Stimulated activated CD4-positive, alpha-beta T cell treated with anti-CD3 and anti-CD28 coated beads, TNF-alpha, amount 100 ng/mL, for 48 hours (primary cell): ENCODE results near the gene GOSR2.
"Not testable (repeated sequence)": the region's sequence is repeated elsewhere in the genome, so short reads cannot be mapped to it uniquely, and the experiment has no call there.

Source experiments
- DNase-seq, 3 donors: peaks; one replicate each; pipeline ENCODE4 v3.0.0-alpha.2; 2020; ENCODE audit warnings: low read depth in 3 of 3

GOSR2 gene

GRCh38 chr17:46894024-46894423 lies 28.9 kb upstream of the GOSR2 start:
- DNase-seq: no peak

GRCh38 chr17:46894476-46895151 lies 28.3 kb upstream of the GOSR2 start:
- DNase-seq: no peak

DNA sequence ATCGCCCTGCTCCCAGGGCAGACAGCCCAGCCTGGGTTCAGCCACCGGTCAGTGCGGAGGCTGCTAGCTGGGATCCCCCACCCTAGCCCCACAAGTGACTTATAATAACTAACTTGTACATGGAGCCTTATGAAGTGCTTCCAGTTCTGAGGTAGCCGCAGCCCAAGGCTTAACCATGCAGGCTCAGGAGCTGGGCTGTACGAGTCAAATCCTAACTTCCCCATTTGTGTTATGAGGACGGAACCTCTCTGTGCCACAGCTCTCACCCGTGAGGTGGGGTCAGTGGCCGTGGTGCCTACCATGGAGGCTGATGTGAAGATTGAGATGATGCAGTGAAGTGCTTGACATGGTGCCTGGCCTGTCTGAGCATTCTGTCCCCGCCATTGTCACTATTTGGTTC lies 27.8 kb upstream of the GOSR2 start:
- DNase-seq: no peak

GRCh38 chr17:46896991-46897390 lies 26.0 kb upstream of the GOSR2 start:
- DNase-seq: no peak

- DNase-seq: no peak
These were observed 24.6 kb upstream of the GOSR2 start for GRCh38 chr17:46898364-46898763.

GRCh38 chr17:46898860-46899259 lies 24.1 kb upstream of the GOSR2 start:
- DNase-seq: no peak

- no peak for DNase-seq
These were observed 21.7 kb upstream of the GOSR2 start for GRCh38 chr17:46901291-46901690.

DNA sequence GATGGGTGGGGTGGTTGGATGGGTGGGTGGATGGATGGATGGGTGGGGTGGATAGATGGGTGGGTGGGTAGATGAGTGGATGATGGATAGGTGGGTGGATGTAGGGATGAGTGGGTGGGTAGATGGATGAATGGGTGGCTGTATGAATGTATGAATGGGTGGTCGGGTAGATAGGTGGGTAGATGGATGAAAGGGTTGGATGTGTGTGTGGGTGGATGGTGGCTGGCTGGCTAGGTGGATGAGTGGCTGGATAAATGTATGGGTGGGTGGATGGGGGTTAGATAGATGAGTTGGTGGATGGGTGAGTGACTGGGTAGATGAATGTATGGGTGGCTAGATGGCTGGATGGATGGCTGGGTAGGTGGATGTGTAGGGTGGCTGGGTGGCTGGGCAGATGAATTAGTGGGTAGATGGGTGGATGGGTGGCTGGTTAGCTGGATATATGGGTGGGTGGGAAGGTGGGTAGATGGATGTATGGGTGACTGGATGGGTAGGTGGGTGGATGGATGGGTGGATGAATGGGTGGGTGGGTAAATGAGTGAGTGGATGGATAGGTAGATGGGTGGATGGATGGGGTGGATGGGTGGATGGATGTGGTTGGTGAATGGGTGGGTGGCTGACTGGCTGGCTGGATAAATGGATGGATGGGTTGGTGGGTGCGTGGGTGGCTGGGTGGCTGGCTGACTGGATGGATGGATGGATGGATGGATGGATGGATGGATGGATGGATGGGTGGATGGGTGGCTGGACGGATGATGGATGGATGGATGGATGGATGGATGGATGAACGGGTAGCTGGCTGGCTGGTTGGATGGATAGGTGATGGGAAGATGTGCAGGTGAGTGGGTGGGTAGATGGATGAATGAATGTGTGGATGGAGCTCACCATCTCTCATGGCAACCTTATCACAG lies 18.9 kb upstream of the GOSR2 start:
- DNase-seq: no peak

DNA sequence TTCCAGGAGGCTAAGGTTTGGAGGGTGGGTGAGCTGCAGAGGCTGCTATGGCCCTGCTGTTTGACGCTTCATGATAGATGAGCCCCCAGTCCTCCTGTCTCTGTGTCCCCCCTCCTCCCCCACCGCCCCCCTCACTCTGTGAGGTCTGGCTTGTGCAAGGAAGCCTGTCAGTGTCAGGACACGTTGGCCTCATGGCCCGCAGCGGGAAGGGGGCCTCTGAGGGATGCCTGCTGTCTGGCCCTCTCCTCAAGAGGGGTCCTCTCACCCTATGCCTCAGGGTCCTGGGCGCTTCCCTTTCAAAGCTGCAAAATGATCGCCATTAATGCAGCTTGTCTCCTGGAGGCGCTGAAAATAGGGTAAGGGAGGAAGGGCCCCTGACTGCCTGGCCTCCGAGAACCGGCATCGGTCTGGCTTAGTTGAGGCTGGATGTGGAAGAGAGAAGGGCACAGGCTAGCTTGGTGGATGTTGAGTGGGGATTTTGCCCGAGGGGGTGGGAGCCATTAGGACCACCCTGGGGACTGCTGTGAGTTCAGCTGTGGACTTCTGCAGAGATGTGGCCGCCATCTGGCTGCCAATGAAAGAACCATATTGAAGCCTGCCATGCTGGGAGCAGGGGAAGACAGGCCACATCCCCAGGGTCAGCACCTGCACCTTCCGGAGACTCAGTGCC lies 14.8 kb upstream of the GOSR2 start:
- DNase-seq: no peak

DNA sequence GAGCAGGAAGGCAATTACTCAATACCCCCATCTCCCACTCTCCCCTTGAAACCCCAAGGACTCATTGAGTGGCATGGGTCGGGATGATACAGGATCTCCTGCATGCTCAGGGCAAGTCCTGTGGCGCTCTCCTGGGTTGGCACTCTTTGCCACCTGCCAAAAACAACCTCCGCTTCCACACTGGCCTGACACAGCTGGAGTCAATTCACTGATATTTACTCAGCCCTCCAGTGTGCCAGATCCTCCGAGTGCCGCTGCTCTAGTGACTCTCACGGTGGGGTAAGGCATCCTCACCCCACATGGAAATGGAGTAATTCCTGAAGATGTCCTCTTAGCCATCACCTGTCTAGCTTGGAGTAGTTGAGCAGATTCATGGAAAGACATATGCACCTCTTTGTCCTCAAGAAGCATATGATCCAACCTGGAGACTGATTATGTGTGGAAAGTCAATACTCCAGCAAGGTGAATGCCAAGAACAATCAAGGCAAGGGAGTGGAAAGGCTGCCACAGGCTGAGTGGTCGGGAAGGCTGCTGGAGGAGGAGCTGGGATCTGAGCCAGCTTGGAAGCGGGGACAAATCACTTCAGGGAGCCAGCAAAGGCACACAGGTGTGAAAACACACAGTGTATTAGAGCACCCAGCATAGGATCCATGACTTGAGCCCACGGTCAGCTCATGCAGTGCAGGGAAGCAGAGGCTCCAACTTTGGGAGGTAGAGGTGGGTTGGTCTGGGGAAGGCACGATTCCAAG lies 12.6 kb upstream of the GOSR2 start:
- DNase-seq: no peak

GRCh38 chr17:46911311-46911710 lies 11.6 kb upstream of the GOSR2 start:
- no peak for DNase-seq

- DNase-seq: no peak
These were observed 7.4 kb upstream of the GOSR2 start for GRCh38 chr17:46915596-46915995.

DNA sequence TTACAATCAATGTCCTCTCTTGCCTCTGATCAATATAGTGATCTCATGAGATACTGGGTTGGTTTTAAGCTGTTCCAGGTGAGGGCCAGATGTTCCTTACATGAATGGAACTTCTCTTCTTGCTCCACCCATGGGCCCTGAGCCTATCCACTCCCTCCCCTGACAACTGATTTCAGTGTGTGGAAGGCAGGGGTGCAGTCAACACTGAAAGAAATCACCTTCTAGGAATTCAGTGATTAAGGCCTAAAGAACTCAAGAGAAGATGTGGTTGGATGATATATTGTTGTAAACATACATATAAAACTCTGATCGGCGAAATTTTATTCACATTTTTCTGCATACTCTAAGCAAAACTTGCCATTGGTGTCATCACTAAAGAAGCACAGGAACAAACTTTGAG lies 6.7 kb upstream of the GOSR2 start:
- no peak for DNase-seq

GRCh38 chr17:46916623-46917022 lies 6.3 kb upstream of the GOSR2 start:
- DNase-seq: no peak

DNA sequence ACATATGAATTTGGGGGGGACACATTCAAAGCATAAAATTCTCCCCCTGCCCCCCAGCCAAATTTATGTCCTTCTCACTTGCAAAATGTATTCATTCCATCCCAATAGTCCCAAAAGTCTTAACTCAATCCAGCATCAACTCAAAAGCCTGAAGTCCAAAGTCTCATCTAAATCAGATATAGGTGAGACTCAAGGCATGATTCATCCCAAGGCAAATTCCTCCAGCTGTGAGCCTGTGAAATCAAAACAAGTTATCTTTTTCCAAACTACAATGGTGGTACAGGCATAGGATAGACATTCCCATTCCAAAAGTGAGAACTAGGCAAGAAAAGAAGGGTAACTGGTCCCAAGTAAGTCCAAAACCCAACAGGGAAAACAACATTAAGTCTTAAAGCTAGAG lies 5.9 kb upstream of the GOSR2 start:
- DNase-seq: no peak

GRCh38 chr17:46917516-46917915 lies 5.4 kb upstream of the GOSR2 start:
- no peak for DNase-seq

DNA sequence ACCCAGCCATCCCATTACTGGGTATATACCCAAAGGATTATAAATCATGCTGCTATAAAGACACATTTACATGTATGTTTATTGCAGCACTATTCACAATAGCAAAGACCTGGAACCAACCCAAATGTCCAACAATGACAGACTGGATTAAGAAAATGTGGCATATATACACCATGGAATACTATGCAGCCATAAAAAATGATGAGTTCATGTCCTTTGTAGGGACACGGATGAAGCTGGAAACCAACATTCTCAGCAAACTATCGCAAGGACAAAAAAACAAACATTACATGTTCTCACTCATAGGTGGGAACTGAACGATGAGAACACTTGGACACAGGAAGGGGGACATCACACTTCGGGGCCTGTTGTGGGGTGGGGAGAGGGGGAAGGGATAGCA lies 998 bp upstream of the GOSR2 start:
- not testable (repeated sequence) for DNase-seq

DNA sequence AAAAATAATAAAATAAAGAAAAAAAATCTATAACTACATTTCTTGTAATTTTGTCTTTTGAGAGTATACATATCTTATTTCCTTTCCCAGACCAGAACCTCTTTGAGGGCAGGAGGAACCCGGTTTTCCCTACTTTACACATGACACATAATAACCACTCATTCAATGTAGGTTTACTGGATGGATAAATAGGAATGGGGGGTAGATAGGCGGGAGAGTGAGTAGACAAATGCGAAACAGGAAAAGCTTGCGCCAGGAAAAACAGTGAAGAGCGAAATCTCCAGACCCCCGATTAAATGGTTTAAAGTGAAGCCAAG lies 515 bp upstream of the GOSR2 start:
- no peak for DNase-seq

GRCh38 chr17:46925185-46925868 lies 2.4 kb downstream of the GOSR2 start:
- no peak for DNase-seq

DNA sequence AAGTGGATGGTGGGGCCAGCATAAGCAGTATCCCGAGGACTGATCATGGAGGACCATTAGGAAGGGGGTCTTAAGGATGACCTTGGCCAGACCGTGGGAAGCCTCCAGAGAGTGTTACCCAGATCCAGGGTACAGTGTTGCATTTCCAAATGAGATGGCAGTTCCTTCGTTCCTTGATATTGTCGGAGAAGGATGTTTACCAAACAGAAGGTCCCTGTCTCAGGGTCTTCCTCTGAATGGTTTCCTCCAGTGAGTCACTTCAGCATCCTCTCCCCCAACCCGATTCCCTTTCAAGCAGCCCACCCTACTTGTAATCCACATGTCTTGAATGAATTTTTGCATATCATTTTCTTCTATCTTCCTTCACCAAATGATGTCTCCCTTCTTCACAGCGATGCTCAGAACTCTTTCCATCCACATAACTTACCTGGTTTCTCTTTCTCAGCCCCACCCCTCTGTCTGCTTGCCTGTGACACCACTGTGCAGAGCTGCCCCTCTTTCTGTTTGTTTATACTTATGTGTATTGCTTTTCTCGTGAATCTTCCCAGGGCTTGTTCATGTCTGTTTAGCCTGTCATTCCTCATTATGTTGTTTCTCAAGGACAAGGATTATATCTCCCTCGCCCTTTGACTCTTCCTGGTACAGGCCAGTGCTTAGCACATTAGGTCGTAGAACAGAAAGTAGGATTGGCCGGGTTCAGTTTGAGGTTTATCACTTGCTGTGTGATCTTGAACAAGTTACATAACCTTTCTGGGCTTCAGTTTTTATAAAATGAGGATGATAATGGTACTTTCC lies 5.7 kb downstream of the GOSR2 start:
- DNase-seq: no peak

DNA sequence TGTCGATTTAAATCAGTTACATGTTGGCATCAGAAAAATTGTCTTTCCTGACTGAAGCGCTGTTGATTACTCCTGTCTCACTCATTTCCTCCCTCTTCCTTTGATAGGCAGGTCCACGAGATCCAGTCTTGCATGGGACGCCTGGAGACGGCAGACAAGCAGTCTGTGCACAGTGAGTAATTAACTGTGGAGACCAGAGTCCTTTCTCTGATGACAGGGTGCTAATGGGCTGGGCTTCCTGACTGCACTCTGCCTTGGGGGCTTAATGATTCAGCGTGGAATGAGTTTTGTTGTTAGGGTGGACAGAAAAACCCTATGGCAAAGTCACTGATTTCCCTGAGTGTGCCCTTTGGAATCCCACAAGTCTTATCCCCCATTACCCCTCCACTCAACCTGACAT lies 6.5 kb downstream of the GOSR2 start:
- no peak for DNase-seq
